Tibial nerve (tissue), 4 donors: ENCODE measurements around the gene C1QA. TPM values are rescaled to one million over a fixed set of nuclear protein-coding genes. Genes with fewer than 3 reads are reported as not detected.
A peak's percentile ranks its signal among the peaks of the same experiment; 100 is the strongest.

ENCODE experiments used
- DNase-seq, 2 donors: peaks; one replicate each; pipeline ENCODE4 v3.0.0-alpha.2; 2019; ENCODE audit warnings: low spot score in 2 of 2
- H3K27ac ChIP-seq, 4 donors: fragments of 200-600 bp; sonication (generic) in 3 of 4; one replicate each; pipeline ENCODE4 v1.5.1; 2017 to 2019; ENCODE audit warnings: mild to moderate bottlenecking in 1 of 4
- H3K27me3 ChIP-seq, 2 donors: fragments of 200-600 bp; sonication (generic) in 1 of 2; one replicate each; pipeline versions ENCODE4 v1.5.1 to v1.6.0; 2017 to 2019
- H3K36me3 ChIP-seq, 3 donors: fragments of 200-600 bp; sonication (generic); one replicate each; pipeline ENCODE4 v1.5.1; 2018 to 2019
- H3K4me1 ChIP-seq, 4 donors: fragments of 200-600 bp; sonication (generic) in 3 of 4; one replicate each; pipeline ENCODE4 v1.5.1; 2017 to 2019
- H3K4me3 ChIP-seq, 4 donors: fragments of 200-600 bp; sonication (generic) in 3 of 4; one replicate each; pipeline ENCODE4 v1.5.1; 2017 to 2019; ENCODE audit warnings: mild to moderate bottlenecking in 1 of 4, moderate library complexity in 1 of 4
- H3K9me3 ChIP-seq, 4 donors: fragments of 200-600 bp; sonication (generic) in 3 of 4; one replicate each; pipeline ENCODE4 v1.5.1; 2017 to 2019
- EP300 ChIP-seq, 2 donors: sonication (generic); formaldehyde crosslinking; IDR thresholded peaks; one replicate each; pipeline ENCODE4 v1.6.1; 2017; ENCODE audit warnings: antibody characterized with exemption in 2 of 2, mild to moderate bottlenecking in 1 of 2
- POLR2A ChIP-seq, 2 donors: fragments of 450-650 bp; IDR thresholded peaks; one replicate each; pipeline ENCODE4 v1.6.1; 2017; ENCODE audit warnings: antibody characterized with exemption in 2 of 2, mild to moderate bottlenecking in 2 of 2, moderate library complexity in 2 of 2
- WGBS, 2 donors: methylation state at CpG; one replicate each; pipeline ENCODE4 v1.1.5; 2018; 5-methylcytosine and 5-hydroxymethylcytosine counted together
- small RNA-seq: library from RNA; depleted of rRNA; stranded (forward); fragments of <200 nt; gene quantifications from one replicate; pipeline ENCODE3, GENCODE V24; 2016
- total RNA-seq, 4 donors: library from RNA; depleted of rRNA; stranded (reverse); fragments of >200 nt; gene quantifications; one replicate each; pipeline ENCODE4 v1.1.0, GENCODE V29; 2016
- TF ChIP-seq, protein P1 (sequence below), 5 experiments: fragments of 200-600 bp in 3 of 5; fragments of 450-650 bp in 2 of 5; sonication (generic) in 3 of 5; IDR thresholded peaks; one replicate each; pipeline ENCODE4 v1.5.1; 2016 to 2019; ENCODE audit warnings: antibody characterized with exemption in 5 of 5, mild to moderate bottlenecking in 3 of 5, moderate library complexity in 2 of 5

Gene C1QA
- total RNA-seq, 4 donors from 2014 or later, result 139 to 231 (median 182) TPM

DNA sequence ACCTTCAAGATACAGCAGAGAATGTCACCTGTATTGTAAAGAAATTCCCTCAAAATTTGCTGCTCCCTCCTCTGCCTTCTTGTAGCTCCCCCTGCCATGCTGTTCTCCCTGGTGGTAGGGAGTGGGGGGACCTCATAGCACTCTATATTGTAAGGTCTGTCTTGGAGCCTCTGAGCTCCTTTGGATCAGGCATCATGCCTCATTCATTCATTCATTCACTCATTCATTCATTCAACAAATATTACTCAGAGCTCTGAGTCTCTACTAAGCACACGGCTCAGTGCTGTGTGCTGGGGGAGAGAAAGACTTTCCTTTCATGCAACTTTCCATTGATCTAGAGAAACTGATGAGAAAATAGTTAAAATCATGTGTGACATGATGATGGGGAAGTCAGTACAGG, 47.1 kb downstream of the C1QA start:
- H3K27ac ChIP-seq, result no peak overlapping the region
- H3K27me3 ChIP-seq, result peaks cover 0 to 9% of the 10 kb centered on the region in 2 donors
- H3K4me1 ChIP-seq, result no peaks in the 10 kb centered on the region
- H3K9me3 ChIP-seq, result no peaks in the 10 kb centered on the region
- WGBS, 2 donors, result 62 to 63% methylated on average over 1 of the region's 1 CpG
- no peak overlapping the region for H3K4me3 ChIP-seq
- H3K36me3 ChIP-seq, result no peaks in the 10 kb centered on the region
- no peak for DNase-seq
- TF ChIP-seq POLR2A (IDR thresholded peaks at IDR 0.05) (no peak), EP300 (IDR thresholded peaks at IDR 0.05) (no peak)
- TF ChIP-seq, protein P1, sequence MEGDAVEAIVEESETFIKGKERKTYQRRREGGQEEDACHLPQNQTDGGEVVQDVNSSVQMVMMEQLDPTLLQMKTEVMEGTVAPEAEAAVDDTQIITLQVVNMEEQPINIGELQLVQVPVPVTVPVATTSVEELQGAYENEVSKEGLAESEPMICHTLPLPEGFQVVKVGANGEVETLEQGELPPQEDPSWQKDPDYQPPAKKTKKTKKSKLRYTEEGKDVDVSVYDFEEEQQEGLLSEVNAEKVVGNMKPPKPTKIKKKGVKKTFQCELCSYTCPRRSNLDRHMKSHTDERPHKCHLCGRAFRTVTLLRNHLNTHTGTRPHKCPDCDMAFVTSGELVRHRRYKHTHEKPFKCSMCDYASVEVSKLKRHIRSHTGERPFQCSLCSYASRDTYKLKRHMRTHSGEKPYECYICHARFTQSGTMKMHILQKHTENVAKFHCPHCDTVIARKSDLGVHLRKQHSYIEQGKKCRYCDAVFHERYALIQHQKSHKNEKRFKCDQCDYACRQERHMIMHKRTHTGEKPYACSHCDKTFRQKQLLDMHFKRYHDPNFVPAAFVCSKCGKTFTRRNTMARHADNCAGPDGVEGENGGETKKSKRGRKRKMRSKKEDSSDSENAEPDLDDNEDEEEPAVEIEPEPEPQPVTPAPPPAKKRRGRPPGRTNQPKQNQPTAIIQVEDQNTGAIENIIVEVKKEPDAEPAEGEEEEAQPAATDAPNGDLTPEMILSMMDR (IDR thresholded peaks at IDR 0.05), result no peak

DNA sequence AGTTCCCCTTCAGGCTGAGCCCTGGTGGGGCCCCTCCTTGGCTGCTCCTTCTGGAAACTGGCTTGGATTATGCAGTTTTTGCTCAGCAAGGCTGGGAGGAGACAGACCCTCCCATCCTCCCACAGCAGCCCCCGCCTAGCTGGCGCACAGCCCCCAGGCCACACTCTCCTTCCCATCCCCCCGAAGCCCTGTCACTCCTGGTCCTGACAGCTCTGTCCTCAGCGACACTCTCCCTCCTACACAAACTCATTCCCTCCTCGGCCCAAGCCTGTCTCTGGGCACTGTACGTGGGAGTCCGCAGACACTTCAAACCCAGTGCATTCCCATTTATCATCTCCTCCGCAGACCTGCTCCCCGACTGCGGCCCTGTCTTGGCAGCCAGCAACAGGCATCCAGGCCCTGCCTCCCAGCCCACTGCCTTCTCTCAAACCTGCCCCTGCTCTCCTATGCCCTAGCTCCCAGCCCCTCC, 49.2 kb downstream of the C1QA start:
- no peak for DNase-seq
- Histone ChIP-seq H3K9me3 (no peaks in the 10 kb centered on the region), H3K27me3 (peaks cover 0 to 9% of the 10 kb centered on the region in 2 donors), H3K4me3 (no peak overlapping the region), H3K36me3 (no peaks in the 10 kb centered on the region), H3K27ac (peak overlapping the region in 1 of 4 donors; percentile 10), H3K4me1 (no peaks in the 10 kb centered on the region)
- TF ChIP-seq POLR2A (IDR thresholded peaks at IDR 0.05) (no peak), EP300 (IDR thresholded peaks at IDR 0.05) (peak in 1 of 2 donors; percentile 17)
- TF ChIP-seq, protein P1 (IDR thresholded peaks at IDR 0.05), result no peak
- WGBS, 2 donors, result 29 to 36% methylated on average over 10 of the region's 10 CpGs

DNA sequence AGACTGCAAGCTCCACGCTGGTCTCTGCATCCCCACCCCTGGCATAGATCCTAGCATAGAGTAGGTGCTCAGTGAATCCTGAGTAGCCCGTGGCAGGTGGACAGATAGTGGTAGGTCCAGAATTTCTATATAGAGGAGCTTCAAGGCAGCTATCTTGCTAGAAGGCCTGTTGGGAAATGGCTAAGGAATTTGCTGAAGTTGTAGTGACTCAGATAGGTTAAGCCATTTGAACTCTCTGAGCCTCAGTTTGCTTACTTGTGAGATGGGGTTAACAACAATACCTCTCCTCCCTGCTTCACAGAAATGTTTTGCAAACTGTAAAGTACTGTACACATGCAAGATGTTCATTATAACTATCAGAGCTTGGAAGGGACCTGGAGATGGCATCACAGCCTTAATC, 50.8 kb downstream of the C1QA start:
- H3K4me3 ChIP-seq, result no peak overlapping the region
- H3K27me3 ChIP-seq, result peaks cover 2 to 9% of the 10 kb centered on the region in 2 donors
- no peaks in the 10 kb centered on the region for H3K36me3 ChIP-seq
- no peak overlapping the region for H3K27ac ChIP-seq
- H3K4me1 ChIP-seq, result no peaks in the 10 kb centered on the region
- WGBS, 2 donors, result 90 to 100% methylated on average over 2 of the region's 2 CpGs
- no peak for TF ChIP-seq POLR2A (IDR thresholded peaks at IDR 0.05)
- H3K9me3 ChIP-seq, result no peaks in the 10 kb centered on the region
- DNase-seq, result no peak

DNA sequence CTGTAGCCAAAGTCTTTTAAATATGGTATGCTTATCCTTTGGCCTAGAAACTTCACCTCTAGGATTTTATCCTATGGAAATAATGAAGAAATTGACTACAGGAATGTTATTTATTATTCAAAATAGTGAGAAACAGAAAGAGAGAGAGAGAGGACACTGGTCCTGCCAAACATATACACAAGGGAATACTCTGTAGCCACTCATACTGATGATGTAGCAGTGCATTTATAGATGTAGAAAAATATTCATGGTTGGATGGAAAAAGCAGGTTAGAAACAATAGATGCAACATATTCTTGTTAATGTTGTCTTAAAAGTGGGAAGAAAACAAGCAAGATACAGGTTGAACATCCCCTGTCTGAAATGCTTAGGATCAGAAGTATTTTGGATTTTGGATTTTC, 52.0 kb downstream of the C1QA start:
- no peak overlapping the region for H3K4me3 ChIP-seq
- H3K27me3 ChIP-seq, result peaks cover 2 to 9% of the 10 kb centered on the region in 2 donors
- no peak overlapping the region for H3K27ac ChIP-seq
- no peaks in the 10 kb centered on the region for H3K4me1 ChIP-seq
- no peak for DNase-seq
- TF ChIP-seq, protein P1 (IDR thresholded peaks at IDR 0.05), result no peak
- no peaks in the 10 kb centered on the region for H3K36me3 ChIP-seq
- H3K9me3 ChIP-seq, result no peaks in the 10 kb centered on the region

Small RNA genes lying within 50 kb of the gene (small RNA-seq; reads per million reads assigned to genes)
- not detected for gene MIR6127

Other genes starting within 250 kb of the C1QA start
- gene ZBTB40, start 184.8 kb upstream of the C1QA start, total RNA-seq, result 10 to 100 TPM; 17.8 to 21.2 (median 18.2) TPM
- not detected for gene EPHA8, start 73.1 kb upstream of the C1QA start, total RNA-seq
- gene C1QC, start 7.0 kb downstream of the C1QA start, total RNA-seq, result 100 to 1,000 TPM; 130 to 315 (median 188) TPM
- 100 to 1,000 TPM; 252 to 592 (median 411) TPM for gene C1QB, start 16.6 kb downstream of the C1QA start, total RNA-seq
- 10 to 100 TPM in 1 of 4 donors, 1 to 10 TPM in 3; 7.2 to 12.6 (median 9.1) TPM for gene EPHB2, start 74.2 kb downstream of the C1QA start, total RNA-seq